ENCODE data around the gene CCN5.

The CCN5 gene

GRCh38 chr20:44700306-44700705, 14.9 kb upstream of the CCN5 start:
- DNase-seq (ENCODE audit: low read depth, low spot score) = no peak
- H3K4me3 ChIP-seq (ENCODE audit: low read depth, low read length) = no peak overlapping the region
- no peak for TF ChIP-seq CTCF (IDR thresholded peaks at IDR 0.05; ENCODE audit: insufficient read depth, low read length, missing control alignments)
- ChIA-PET POLR2A (no interaction called here), CTCF (interaction anchor here (5.6 kb wide), 1 partner anchor 16 kb away, joined by 28 read pairs; no protein-coding TSS in a partner anchor)

DNA sequence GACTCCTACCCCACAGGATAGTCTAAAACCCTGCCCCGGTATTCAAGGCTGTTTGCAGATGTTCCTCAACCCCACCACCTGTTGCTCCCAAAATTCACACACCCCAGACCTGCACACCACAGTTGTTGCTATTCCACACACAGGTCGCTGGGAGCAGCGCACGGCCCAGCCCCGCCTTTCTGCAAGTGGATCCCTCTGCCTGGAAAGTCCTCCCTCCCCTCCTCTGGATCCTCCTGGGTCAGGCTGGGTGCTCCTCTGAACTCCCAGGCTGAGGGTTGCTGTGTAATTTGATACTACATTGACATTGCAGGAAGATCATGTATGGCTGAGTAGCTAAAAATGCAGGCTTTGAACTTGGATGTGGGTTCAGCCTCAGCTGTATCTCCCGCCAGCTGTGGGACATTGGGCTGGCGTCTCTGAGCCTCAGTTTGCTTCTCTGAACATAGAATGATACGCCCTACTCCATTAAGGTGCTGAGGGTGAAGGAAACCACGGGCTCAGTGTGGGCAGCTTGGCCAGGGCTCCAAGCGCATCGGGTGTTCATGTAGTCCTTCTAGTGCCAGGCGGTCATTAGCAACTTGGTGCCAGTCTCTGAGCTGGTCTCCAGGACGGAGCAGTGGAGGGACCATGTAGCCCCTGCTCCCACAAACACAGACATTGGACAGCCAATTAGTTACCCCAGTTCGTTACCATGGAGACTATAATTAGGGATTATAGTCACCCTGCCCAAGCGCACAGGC, 13.9 kb upstream of the CCN5 start:
- no peak for DNase-seq (ENCODE audit: low read depth, low spot score)
- ChIA-PET CTCF (interaction anchor here (1.0 to 5.6 kb wide), 5 partner anchors 10 to 46 kb away, joined by 4 to 28 read pairs (median 8); partner anchors contain the start of gene CCN5), POLR2A (no interaction called here)
- no peak for TF ChIP-seq CTCF (IDR thresholded peaks at IDR 0.05; ENCODE audit: insufficient read depth, low read length, missing control alignments)
- no peak overlapping the region for H3K4me3 ChIP-seq (ENCODE audit: low read depth, low read length)

DNA sequence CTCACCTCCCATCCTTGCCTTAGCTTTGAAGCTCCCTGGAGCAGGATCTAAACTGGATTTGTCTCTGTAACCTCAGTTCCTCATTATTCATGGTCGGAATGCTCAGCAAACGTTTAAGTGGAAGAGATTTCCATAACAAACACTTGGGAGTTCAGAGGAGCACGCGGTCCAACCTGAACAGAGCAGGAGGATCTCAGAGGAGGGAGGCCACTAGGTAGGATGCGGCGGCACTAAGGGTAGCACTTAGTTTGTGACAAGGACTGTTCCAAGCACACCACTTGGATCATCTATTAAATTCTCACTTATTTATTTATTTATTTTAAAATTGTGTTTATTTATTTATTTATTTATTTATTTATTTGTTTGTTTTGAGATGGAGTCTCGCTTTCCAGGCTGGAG, 13.3 kb upstream of the CCN5 start:
- TF ChIP-seq CTCF (IDR thresholded peaks at IDR 0.05; ENCODE audit: insufficient read depth, low read length, missing control alignments) = no peak
- CTCF ChIA-PET = interaction anchor here (1.0 to 5.6 kb wide), 5 partner anchors 9 to 45 kb away, joined by 4 to 28 read pairs (median 8); partner anchors contain the start of gene CCN5
- POLR2A ChIA-PET = no interaction called here
- no peak overlapping the region for H3K4me3 ChIP-seq (ENCODE audit: low read depth, low read length)
- no peak for DNase-seq (ENCODE audit: low read depth, low spot score)

DNA sequence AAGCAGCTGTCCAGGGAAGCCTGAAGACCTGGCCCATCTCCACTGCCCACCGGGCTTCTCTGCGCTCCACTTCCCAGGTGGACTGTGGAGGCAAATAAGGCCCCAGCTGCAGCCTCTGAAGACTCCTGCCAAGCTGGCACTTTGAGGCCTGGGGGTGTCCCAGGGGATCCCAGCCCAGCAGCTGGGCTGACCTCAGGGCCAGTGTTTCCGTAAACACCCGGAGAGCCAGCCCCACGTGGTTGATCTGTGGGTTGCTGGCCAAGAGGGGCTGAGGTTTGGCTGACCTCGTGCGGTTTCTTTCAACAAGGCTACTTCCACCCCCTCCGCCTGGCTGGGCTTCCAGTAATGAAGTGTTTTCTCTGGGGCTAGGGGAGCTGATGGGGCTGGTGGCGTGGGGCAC, 12.4 kb upstream of the CCN5 start:
- ChIA-PET POLR2A (no interaction called here), CTCF (interaction anchor here (1.5 to 5.6 kb wide), 5 partner anchors 8 to 29 kb away, joined by 6 to 28 read pairs (median 10); no protein-coding TSS in a partner anchor)
- no peak for DNase-seq (ENCODE audit: low read depth, low spot score)
- H3K4me3 ChIP-seq (ENCODE audit: low read depth, low read length) = no peak overlapping the region
- no peak for TF ChIP-seq CTCF (IDR thresholded peaks at IDR 0.05; ENCODE audit: insufficient read depth, low read length, missing control alignments)

DNA sequence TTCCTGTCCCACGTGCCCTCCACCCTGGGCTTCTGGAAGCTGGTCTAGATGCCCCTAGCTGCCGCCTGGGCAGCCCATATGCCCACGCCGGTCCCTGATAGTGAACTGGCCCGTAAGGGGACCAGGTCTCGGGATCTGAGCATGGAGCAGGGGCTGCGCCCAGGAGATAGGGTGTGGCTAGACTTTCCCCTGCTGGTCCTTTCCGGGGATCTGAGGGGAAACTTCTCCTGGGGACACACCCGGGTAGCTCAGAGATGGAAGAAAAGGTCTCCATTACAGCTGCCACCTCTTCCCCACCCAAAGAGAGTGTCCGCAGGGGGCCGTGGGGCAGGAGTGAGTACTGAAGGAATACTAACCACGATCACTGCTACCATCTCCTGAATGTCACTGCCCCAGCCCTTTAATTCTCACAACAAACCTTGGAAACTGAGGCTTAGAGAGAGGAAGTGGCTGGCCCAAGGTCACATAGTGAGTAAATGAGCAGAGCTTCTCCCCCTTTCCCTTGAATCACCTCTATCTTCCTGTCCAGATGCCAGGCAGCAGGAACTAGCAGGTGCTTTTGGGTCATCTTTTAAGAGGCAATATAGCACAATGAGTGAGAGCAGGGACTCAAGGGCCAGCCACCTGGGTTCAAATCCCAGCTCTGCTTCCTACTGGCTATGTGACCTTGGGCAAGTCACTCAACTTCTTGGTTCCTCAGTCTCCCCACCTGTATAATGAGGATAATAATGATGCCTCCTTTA, 11.8 kb upstream of the CCN5 start:
- H3K4me3 ChIP-seq (ENCODE audit: low read depth, low read length) = no peak overlapping the region
- CTCF ChIA-PET = interaction anchor here (1.5 to 5.6 kb wide), 5 partner anchors 8 to 29 kb away, joined by 6 to 28 read pairs (median 10); no protein-coding TSS in a partner anchor
- POLR2A ChIA-PET = interaction anchor here (0.7 to 1.8 kb wide), 2 partner anchors 11 to 88 kb away, joined by 3 to 6 read pairs; no protein-coding TSS in a partner anchor
- DNase-seq (ENCODE audit: low read depth, low spot score) = no peak
- no peak for TF ChIP-seq CTCF (IDR thresholded peaks at IDR 0.05; ENCODE audit: insufficient read depth, low read length, missing control alignments)

All from AG04449 (cell line).